Activated T-helper 9 cell treated with anti-CD3 and anti-CD28 coated beads, Interleukin-2, amount 50 U/mL, for 16 hours (primary cell): Measurements from ENCODE around the gene ZFYVE19.

ENCODE experiments used
- DNase-seq: peaks from one replicate; pipeline ENCODE4 v3.0.0-alpha.2; 2020; ENCODE audit warnings: low read depth

The ZFYVE19 gene

GRCh38 chr15:40807028-40807887 lies at the start of gene ZFYVE19, which contains the start of gene DNAJC17:
Gene ZFYVE19, plus strand, starts transcription at chr15:40807089. Its CDS starts 501 bp downstream, at chr15:40807590.
Gene DNAJC17, minus strand, starts transcription at chr15:40807473. Its CDS starts 27 bp downstream, at chr15:40807446.
- DNase-seq = peak; percentile 88

- no peak for DNase-seq
These were observed 46.9 kb upstream of the ZFYVE19 start for GRCh38 chr15:40759961-40760360.

GRCh38 chr15:40762919-40763800 lies 43.7 kb upstream of the ZFYVE19 start:
- peak; percentile 16 for DNase-seq

- peak; percentile 61 for DNase-seq
These were observed 42.9 kb upstream of the ZFYVE19 start, which contains the start of gene GCHFR for GRCh38 chr15:40763801-40764628. Gene GCHFR, plus strand, starts transcription at chr15:40764068. Its CDS starts 113 bp downstream, at chr15:40764181.

GRCh38 chr15:40764629-40765103 lies 42.2 kb upstream of the ZFYVE19 start:
- DNase-seq = no peak

GRCh38 chr15:40766194-40766815 lies 40.6 kb upstream of the ZFYVE19 start:
- no peak for DNase-seq

GRCh38 chr15:40766906-40767837 lies 39.7 kb upstream of the ZFYVE19 start:
- DNase-seq = no peak

GRCh38 chr15:40767838-40768500 lies 38.9 kb upstream of the ZFYVE19 start:
- no peak for DNase-seq

GRCh38 chr15:40768521-40769273 lies 38.2 kb upstream of the ZFYVE19 start:
- no peak for DNase-seq

GRCh38 chr15:40769274-40770146 lies 37.4 kb upstream of the ZFYVE19 start, which contains the start of gene C15orf62:
Gene C15orf62, plus strand, starts transcription at chr15:40769980. Its CDS starts 516 bp downstream, at chr15:40770496.
- DNase-seq = no peak

GRCh38 chr15:40770147-40770721 lies 36.7 kb upstream of the ZFYVE19 start:
- no peak for DNase-seq

- DNase-seq = no peak
These were observed 35.6 kb upstream of the ZFYVE19 start for GRCh38 chr15:40771242-40771641.

- DNase-seq = no peak
These were observed 34.9 kb upstream of the ZFYVE19 start for GRCh38 chr15:40772014-40772413.

GRCh38 chr15:40773496-40773895 lies 33.4 kb upstream of the ZFYVE19 start:
- no peak for DNase-seq

GRCh38 chr15:40773902-40774301 lies 33.0 kb upstream of the ZFYVE19 start:
- DNase-seq = no peak

GRCh38 chr15:40775007-40775406 lies 31.9 kb upstream of the ZFYVE19 start:
- DNase-seq = no peak
